SHP77 (cell line): ENCODE results near the gene RFC2.
"Not testable (repeated sequence)": the region's sequence is repeated elsewhere in the genome, so short reads cannot be mapped to it uniquely, and the experiment has no call there.

Experiments
- DNase-seq, 2 experiments: peaks; one replicate each; lab custom pipeline; 2025; lab: John Stamatoyannopoulos, UW

The RFC2 gene

GRCh38 chr7:74282748-74283459, 28.7 kb upstream of the RFC2 start:
- DNase-seq, result no peak

- no peak for DNase-seq
Observed at GRCh38 chr7:74280985-74281384, 26.8 kb upstream of the RFC2 start.

GRCh38 chr7:74277636-74278035, 23.4 kb upstream of the RFC2 start:
- DNase-seq, result no peak

- DNase-seq, result peak in 1 of 2 experiments; percentile 14
Observed at GRCh38 chr7:74275401-74275881, 21.2 kb upstream of the RFC2 start.

GRCh38 chr7:74272305-74273038, 18.3 kb upstream of the RFC2 start:
- no peak for DNase-seq

- DNase-seq, result no peak
Observed at GRCh38 chr7:74271742-74272141, 17.5 kb upstream of the RFC2 start.

GRCh38 chr7:74269757-74270277, 15.6 kb upstream of the RFC2 start:
- DNase-seq, result peak; percentile 60 to 76

- DNase-seq, result no peak
Observed at GRCh38 chr7:74267756-74268565, 13.8 kb upstream of the RFC2 start.

GRCh38 chr7:74266191-74266963, 12.2 kb upstream of the RFC2 start:
- DNase-seq, result no peak

- DNase-seq, result no peak
Observed at GRCh38 chr7:74263399-74264120, 9.4 kb upstream of the RFC2 start.

- peak; percentile 54 to 74 for DNase-seq
Observed at GRCh38 chr7:74262639-74263398, 8.6 kb upstream of the RFC2 start.

- DNase-seq, result no peak
Observed at GRCh38 chr7:74258639-74259038, 4.4 kb upstream of the RFC2 start.

GRCh38 chr7:74256491-74257408, 2.6 kb upstream of the RFC2 start:
- no peak for DNase-seq

GRCh38 chr7:74255461-74255860, 1.3 kb upstream of the RFC2 start:
- DNase-seq, result not testable (repeated sequence)

- DNase-seq, result no peak
Observed at GRCh38 chr7:74254858-74255379, 720 bp upstream of the RFC2 start.

- no peak for DNase-seq
Observed at GRCh38 chr7:74253835-74254128, 417 bp downstream of the RFC2 start.

- DNase-seq, result no peak
Observed at GRCh38 chr7:74253331-74253730, 868 bp downstream of the RFC2 start.

- DNase-seq, result peak; percentile 16 to 49
Observed at GRCh38 chr7:74252893-74253292, 1.3 kb downstream of the RFC2 start.

- DNase-seq, result not testable (repeated sequence)
Observed at GRCh38 chr7:74249058-74249457, 5.1 kb downstream of the RFC2 start.
